C4-2B (cell line): ENCODE data around the gene ADGB.

Experiments used
- H3K27ac ChIP-seq: fragments of 450-650 bp; 2 replicates; pipeline ENCODE4 v1.5.1; 2017
- CTCF ChIP-seq: fragments of 450-650 bp; conservative IDR thresholded peaks from 2 replicates; pipeline ENCODE4 v1.5.1; 2017; ENCODE audit warnings: mild to moderate bottlenecking
- ZFX ChIP-seq: fragments of 450-650 bp; IDR thresholded peaks from 2 replicates; pipeline ENCODE4 v1.6.1; 2017

The ADGB gene

DNA sequence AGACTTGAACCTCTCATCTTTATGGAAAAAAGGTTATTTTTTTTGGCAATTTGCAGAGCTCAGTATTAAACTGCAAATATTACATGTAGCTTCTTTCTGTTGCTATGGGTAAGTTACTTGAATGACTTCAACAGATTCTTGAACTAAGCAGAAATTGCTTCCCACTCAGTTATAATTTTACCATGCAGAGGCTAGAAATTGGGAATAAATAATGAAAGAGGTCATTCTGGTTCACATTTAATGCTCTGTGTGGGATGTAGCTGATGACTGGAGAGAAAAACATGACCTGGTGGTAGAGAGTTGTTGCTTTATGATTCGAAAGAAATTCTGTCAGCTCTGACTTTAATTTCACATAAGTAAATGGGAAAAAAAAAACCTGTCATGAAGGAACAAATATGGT is 16.8 kb upstream of the ADGB start:
- no peak overlapping the region for H3K27ac ChIP-seq
- no peak for TF ChIP-seq ZFX
- TF ChIP-seq CTCF: no peak

DNA sequence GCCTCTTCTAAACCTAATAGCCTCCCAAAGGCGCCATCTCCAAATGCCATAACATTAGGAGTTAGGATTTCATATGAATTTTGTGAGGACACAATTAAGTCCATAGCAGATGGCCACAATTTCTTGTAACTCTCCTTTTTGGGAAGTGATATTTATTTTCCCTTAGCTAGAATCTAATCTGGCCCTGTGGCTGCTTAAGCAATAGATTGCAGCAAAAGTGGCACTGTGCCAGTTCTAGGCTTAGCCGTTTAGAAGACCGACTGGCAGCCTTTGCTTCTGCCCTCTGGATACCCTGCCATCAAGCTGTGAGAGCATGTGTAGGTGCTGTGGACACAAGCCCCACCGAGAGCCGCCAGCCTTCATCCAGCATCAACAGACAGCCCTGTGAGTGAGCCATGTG is 15.9 kb upstream of the ADGB start:
- H3K27ac ChIP-seq: no peak overlapping the region
- TF ChIP-seq CTCF: no peak
- no peak for TF ChIP-seq ZFX

DNA sequence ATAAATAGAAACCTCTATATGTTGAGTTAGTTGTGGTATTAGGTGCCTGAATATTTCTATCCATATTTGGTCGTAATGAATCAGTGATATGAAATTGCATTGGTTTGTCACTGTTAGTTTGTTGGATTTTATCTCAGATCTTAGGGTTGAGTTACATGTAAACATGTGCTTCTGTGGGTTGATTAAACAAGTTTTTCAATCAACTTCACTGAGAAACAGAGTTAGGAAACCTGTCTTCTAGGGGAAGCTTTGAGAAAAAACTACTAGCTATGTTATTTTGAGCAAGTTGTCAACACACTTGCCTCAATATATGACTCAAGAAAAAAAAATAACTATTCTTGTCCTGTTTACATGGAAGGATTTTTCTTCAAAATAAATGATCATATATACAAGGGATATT is 14.8 kb upstream of the ADGB start:
- no peak overlapping the region for H3K27ac ChIP-seq
- TF ChIP-seq CTCF (no peak), ZFX (no peak)

GRCh38 chr6:146587459-146587858 is 11.3 kb upstream of the ADGB start:
- TF ChIP-seq CTCF: no peak
- TF ChIP-seq ZFX: no peak
- no peak overlapping the region for H3K27ac ChIP-seq

GRCh38 chr6:146590492-146590891 is 8.3 kb upstream of the ADGB start:
- TF ChIP-seq ZFX (no peak), CTCF (no peak)
- no peak overlapping the region for H3K27ac ChIP-seq

DNA sequence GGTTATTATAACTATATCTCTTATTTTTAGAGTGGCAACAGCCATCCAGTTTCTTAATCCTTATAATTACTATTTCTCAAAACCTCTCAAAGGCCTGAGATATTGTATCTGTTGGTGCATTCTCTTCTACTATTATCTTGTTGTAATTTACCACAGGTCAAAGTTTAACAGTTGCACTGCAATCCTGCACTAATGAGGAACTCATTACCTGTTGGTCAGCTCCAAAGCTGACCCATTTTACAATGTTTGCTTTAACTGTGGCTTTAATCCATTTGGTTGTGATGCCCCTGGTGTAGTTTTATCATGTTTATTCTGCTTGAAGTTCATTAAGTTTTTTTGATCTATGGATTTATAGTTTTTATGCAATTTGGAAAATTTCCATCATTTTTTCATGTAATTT is 6.3 kb upstream of the ADGB start:
- no peak overlapping the region for H3K27ac ChIP-seq
- no peak for TF ChIP-seq ZFX
- no peak for TF ChIP-seq CTCF

DNA sequence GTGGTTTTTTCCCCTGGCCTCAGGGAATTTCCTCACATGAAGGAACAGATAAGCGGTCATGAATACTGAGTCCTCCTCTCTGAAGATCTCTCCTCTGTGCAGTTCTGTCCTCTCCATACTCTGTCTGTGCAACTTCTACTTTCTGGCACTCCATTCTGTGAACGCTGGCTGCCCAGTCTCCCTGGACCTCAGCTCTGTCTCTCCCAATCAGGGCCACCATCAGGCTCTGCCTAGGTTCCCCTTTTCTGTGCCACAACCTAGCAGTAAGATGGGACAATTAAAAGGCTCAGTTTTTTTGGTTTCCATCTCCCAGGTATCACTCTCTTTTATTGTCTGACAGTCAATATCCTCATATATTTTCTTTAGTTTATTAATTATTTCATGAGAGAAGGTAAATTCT is 4.8 kb upstream of the ADGB start:
- TF ChIP-seq ZFX (no peak), CTCF (no peak)
- H3K27ac ChIP-seq: no peak overlapping the region

DNA sequence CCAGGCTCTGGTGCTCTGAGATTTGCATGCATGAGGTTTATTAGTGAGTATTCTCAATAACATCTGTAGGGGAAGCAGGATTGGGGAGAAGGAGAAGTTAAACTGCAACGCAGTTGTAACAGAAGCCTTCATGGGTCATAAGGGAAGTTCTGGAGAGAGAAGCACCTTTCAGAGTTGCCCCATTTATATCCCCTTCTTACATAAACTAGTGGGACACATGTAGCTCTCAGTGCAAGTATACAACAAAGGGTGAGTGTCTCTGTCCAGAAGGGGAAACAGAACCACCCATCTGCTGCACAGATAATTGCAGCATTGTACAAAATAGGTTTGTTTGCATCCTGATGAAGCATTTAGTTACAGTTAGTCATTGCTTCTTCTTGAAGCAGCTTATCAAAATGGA is 4.3 kb upstream of the ADGB start:
- H3K27ac ChIP-seq: no peak overlapping the region
- TF ChIP-seq ZFX: no peak
